Smooth muscle cell (in vitro differentiated cells): Measurements from ENCODE around the gene CFAP69. TPM values are rescaled to one million over a fixed set of nuclear protein-coding genes. Genes with fewer than 3 reads are reported as not detected.

ENCODE experiments used
- DNase-seq: peaks from one replicate; lab custom pipeline; 2025; ENCODE audit not compliant: unreplicated experiment; lab: John Stamatoyannopoulos, UW
- H2AFZ ChIP-seq: fragments of 200-600 bp; sonication (generic); 2 replicates; pipeline ENCODE4 v1.6.0; 2016; ENCODE audit warnings: antibody characterized with exemption, low read depth, mild to moderate bottlenecking
- H3F3A ChIP-seq: fragments of 200-600 bp; sonication (generic); 2 replicates; pipeline ENCODE4 v1.6.0; 2017; ENCODE audit warnings: antibody characterized with exemption, low read depth
- H3K27ac ChIP-seq: fragments of 200-600 bp; sonication (generic); 2 replicates; pipeline ENCODE4 v1.5.1; 2016; ENCODE audit warnings: low read depth, mild to moderate bottlenecking
- H3K27me3 ChIP-seq: fragments of 200-600 bp; sonication (generic); 2 replicates; pipeline ENCODE4 v1.6.1; 2016; ENCODE audit warnings: low read depth, mild to moderate bottlenecking
- H3K36me3 ChIP-seq: fragments of 200-600 bp; sonication (generic); 2 replicates; pipeline ENCODE4 v1.5.1; 2016; ENCODE audit warnings: low read depth
- H3K4me1 ChIP-seq: fragments of 200-600 bp; sonication (generic); 2 replicates; pipeline ENCODE4 v1.5.1; 2016; ENCODE audit warnings: low read depth
- H3K4me2 ChIP-seq: fragments of 200-600 bp; sonication (generic); 2 replicates; pipeline ENCODE4 v1.6.0; 2016; ENCODE audit warnings: mild to moderate bottlenecking
- H3K4me3 ChIP-seq: fragments of 200-600 bp; sonication (generic); 2 replicates; pipeline ENCODE4 v1.5.1; 2016; ENCODE audit warnings: mild to moderate bottlenecking
- H3K79me2 ChIP-seq: fragments of 200-600 bp; sonication (generic); 2 replicates; pipeline ENCODE4 v1.6.0; 2016; ENCODE audit warnings: low read depth, mild to moderate bottlenecking
- H3K9ac ChIP-seq: fragments of 200-600 bp; sonication (generic); 2 replicates; pipeline ENCODE4 v1.6.0; 2016; ENCODE audit warnings: low read depth
- H3K9me3 ChIP-seq: fragments of 200-600 bp; sonication (generic); replicated peaks from 2 replicates; pipeline ENCODE4 v1.5.1; 2016; ENCODE audit warnings: low read depth
- H4K20me1 ChIP-seq: fragments of 200-600 bp; sonication (generic); 2 replicates; pipeline ENCODE4 v1.6.0; 2016; ENCODE audit warnings: low read depth
- WGBS: methylation state at CpG from one replicate; pipeline ENCODE4 v1.1.7; 2016; ENCODE audit warnings: low lambda C conversion rate; 5-methylcytosine and 5-hydroxymethylcytosine counted together
- polyA plus RNA-seq: library from polyadenylated mRNA; unstranded; fragments of >200 nt; fragmentation: Nextera tagmentation; extraction: Ambion mirVana; gene quantifications from 2 replicates; pipeline ENCODE4 v1.2.1, GENCODE V29; 2016
- total RNA-seq: library from RNA; depleted of rRNA; stranded (reverse); fragments of >200 nt; gene quantifications from 2 replicates; pipeline ENCODE4 v1.2.3, GENCODE V29; 2014
- TF ChIP-seq, protein P1 (sequence below): fragments of 200-600 bp; sonication (generic); IDR thresholded peaks from 2 replicates; pipeline ENCODE4 v1.5.1; 2017; ENCODE audit warnings: borderline replicate concordance, mild to moderate bottlenecking, antibody characterized with exemption; ENCODE audit not compliant: insufficient read depth, poor library complexity, severe bottlenecking

The CFAP69 gene
- total and polyA plus RNA-seq, 2 experiments from 2014 or later = 0.97 to 8.7 TPM

DNA sequence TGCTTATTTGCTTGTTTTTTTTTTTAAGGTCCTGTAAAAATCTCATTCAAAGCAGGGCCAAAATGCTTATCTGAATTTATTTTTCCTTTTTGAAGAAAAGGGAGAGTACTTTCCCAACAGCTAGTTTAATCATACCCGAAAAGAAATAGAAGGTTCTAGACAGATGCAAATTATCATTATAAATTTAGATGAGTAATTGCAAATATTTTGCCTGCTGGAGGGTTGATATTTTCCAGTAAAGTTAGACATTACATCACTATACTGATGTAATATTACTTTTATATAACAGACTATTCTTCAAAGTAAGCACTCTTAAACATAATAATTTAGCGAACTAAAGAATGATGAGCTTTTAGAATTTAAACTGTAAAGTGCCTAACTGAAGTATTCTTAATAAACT is 14.1 kb upstream of the CFAP69 start:
- Histone ChIP-seq H3K27me3 (no peaks in the 10 kb centered on the region), H3K4me2 (no peak overlapping the region), H4K20me1 (no peaks in the 10 kb centered on the region), H3K4me3 (no peak overlapping the region), H2AFZ (no peak overlapping the region), H3K36me3 (no peaks in the 10 kb centered on the region), H3K79me2 (no peaks in the 10 kb centered on the region), H3K27ac (no peak overlapping the region), H3K9ac (no peak overlapping the region), H3F3A (no peaks in the 10 kb centered on the region), H3K4me1 (no peaks in the 10 kb centered on the region), H3K9me3 (no peaks in the 10 kb centered on the region)
- WGBS = 93% methylated on average over 2 of the region's 2 CpGs
- TF ChIP-seq, protein P1, sequence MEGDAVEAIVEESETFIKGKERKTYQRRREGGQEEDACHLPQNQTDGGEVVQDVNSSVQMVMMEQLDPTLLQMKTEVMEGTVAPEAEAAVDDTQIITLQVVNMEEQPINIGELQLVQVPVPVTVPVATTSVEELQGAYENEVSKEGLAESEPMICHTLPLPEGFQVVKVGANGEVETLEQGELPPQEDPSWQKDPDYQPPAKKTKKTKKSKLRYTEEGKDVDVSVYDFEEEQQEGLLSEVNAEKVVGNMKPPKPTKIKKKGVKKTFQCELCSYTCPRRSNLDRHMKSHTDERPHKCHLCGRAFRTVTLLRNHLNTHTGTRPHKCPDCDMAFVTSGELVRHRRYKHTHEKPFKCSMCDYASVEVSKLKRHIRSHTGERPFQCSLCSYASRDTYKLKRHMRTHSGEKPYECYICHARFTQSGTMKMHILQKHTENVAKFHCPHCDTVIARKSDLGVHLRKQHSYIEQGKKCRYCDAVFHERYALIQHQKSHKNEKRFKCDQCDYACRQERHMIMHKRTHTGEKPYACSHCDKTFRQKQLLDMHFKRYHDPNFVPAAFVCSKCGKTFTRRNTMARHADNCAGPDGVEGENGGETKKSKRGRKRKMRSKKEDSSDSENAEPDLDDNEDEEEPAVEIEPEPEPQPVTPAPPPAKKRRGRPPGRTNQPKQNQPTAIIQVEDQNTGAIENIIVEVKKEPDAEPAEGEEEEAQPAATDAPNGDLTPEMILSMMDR = no peak
- DNase-seq = no peak

DNA sequence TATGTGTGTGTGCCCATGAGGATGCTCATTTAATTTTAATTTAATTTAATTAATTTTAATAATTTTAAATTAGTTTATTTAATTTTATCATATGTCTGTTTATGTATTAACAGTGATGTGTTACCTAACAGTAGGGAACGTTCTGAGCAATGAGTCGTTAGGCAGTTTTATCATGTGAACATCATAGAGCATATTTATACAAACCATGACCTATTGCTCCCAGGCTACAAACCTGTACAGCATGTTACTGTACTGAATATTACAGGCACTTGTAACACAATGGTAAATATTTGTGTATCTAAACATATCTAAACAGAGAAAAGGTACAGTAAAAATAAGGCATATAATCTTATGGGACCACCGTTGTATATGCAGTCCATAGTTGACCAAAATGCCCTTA is 13.7 kb upstream of the CFAP69 start:
- no peaks in the 10 kb centered on the region for H3F3A ChIP-seq
- no peak for DNase-seq
- no peaks in the 10 kb centered on the region for H3K27me3 ChIP-seq
- no peak overlapping the region for H3K9ac ChIP-seq
- no peaks in the 10 kb centered on the region for H3K4me1 ChIP-seq
- WGBS = 92% methylated on average over 3 of the region's 3 CpGs
- no peaks in the 10 kb centered on the region for H4K20me1 ChIP-seq
- H3K9me3 ChIP-seq = no peaks in the 10 kb centered on the region
- H3K4me2 ChIP-seq = no peak overlapping the region
- no peak overlapping the region for H3K27ac ChIP-seq
- no peaks in the 10 kb centered on the region for H3K79me2 ChIP-seq
- TF ChIP-seq, protein P1 = no peak
- no peak overlapping the region for H3K4me3 ChIP-seq
- no peaks in the 10 kb centered on the region for H3K36me3 ChIP-seq
- no peak overlapping the region for H2AFZ ChIP-seq

DNA sequence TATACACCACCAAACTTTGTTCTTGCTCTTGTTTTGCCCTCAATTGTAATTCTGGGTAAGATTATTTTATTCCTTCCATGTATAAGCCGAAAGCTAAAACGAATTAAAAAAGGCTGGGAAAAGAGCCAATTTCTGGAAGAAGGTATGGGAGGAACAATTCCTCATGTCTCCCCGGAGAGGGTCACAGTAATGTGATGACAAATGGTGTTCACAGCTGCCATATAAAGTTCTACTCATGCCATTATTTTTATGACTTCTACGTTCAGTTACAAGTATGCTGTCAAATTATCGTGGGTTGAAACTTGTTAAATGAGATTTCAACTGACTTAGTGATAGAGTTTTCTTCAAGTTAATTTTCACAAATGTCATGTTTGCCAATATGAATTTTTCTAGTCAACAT is 12.5 kb upstream of the CFAP69 start:
- H3K79me2 ChIP-seq = no peaks in the 10 kb centered on the region
- no peaks in the 10 kb centered on the region for H3K9me3 ChIP-seq
- no peaks in the 10 kb centered on the region for H3F3A ChIP-seq
- TF ChIP-seq, protein P1 = no peak
- H3K27me3 ChIP-seq = no peaks in the 10 kb centered on the region
- H3K4me2 ChIP-seq = no peak overlapping the region
- no peak for DNase-seq
- 82% methylated on average over 5 of the region's 5 CpGs for WGBS
- no peak overlapping the region for H3K4me3 ChIP-seq
- no peak overlapping the region for H3K27ac ChIP-seq
- H3K36me3 ChIP-seq = no peaks in the 10 kb centered on the region
- no peaks in the 10 kb centered on the region for H3K4me1 ChIP-seq
- no peak overlapping the region for H3K9ac ChIP-seq
- no peak overlapping the region for H2AFZ ChIP-seq
- no peaks in the 10 kb centered on the region for H4K20me1 ChIP-seq

DNA sequence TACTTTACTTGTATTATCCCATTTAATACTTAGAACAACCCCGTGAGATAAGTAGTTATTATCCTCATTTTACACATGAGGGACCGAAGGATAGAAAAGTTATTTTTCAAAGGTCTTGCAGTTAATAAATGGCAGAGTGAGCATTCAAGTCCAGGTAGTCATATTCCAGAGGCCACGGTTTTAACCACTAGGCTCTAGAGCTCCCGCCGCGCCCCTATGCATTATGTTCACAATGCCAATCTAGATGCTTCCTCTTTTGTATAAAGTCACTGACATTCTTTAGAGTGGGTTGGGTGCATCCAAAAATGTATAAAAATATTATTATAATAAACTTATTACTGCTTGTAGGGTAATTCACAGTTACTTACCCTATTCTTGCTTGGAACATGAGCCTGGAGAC is 11.4 kb upstream of the CFAP69 start:
- no peak overlapping the region for H3K4me3 ChIP-seq
- 94% methylated on average over 6 of the region's 6 CpGs for WGBS
- no peak overlapping the region for H3K9ac ChIP-seq

More for the DNA sequence above, 11.4 kb upstream of the CFAP69 start:
- Histone ChIP-seq H3K9me3 (no peaks in the 10 kb centered on the region), H3K4me1 (no peaks in the 10 kb centered on the region), H3K79me2 (no peaks in the 10 kb centered on the region), H3F3A (no peaks in the 10 kb centered on the region), H3K36me3 (no peaks in the 10 kb centered on the region), H3K4me2 (no peak overlapping the region), H2AFZ (no peak overlapping the region), H3K27ac (no peak overlapping the region), H3K27me3 (no peaks in the 10 kb centered on the region), H4K20me1 (no peaks in the 10 kb centered on the region)
- DNase-seq = no peak
- TF ChIP-seq, protein P1 = no peak
